GM12801 (cell line): Measurements from ENCODE around the gene SQSTM1.

Experiments
- CTCF ChIP-seq: IDR thresholded peaks from one replicate; pipeline ENCODE4 v1.5.1; 2011; ENCODE audit warnings: control low read depth; ENCODE audit not compliant: insufficient read length; ENCODE audit errors: extremely low read depth

SQSTM1 gene

GRCh38 chr5:179839328-179840256 lies 18.9 kb downstream of the SQSTM1 start:
- no peak for TF ChIP-seq CTCF

GRCh38 chr5:179840321-179840720 lies 19.6 kb downstream of the SQSTM1 start:
- no peak for TF ChIP-seq CTCF

GRCh38 chr5:179840766-179841165 lies 20.1 kb downstream of the SQSTM1 start:
- TF ChIP-seq CTCF = no peak

GRCh38 chr5:179841621-179842020 lies 20.9 kb downstream of the SQSTM1 start:
- no peak for TF ChIP-seq CTCF

GRCh38 chr5:179852993-179853547 lies 32.4 kb downstream of the SQSTM1 start:
- TF ChIP-seq CTCF = no peak

GRCh38 chr5:179854356-179854755 lies 33.7 kb downstream of the SQSTM1 start:
- TF ChIP-seq CTCF = no peak

GRCh38 chr5:179858241-179858585 lies 37.5 kb downstream of the SQSTM1 start:
- TF ChIP-seq CTCF = no peak
